H9 (cell line): ENCODE measurements around the gene MOG. TPM values are rescaled to one million over a fixed set of nuclear protein-coding genes. Genes with fewer than 3 reads are reported as not detected.

Experiments
- DNase-seq: peaks from one replicate; pipeline ENCODE4 v3.0.0-alpha.2; 2017
- H2AFZ ChIP-seq: one replicate; pipeline ENCODE4 v1.6.1; 2013; ENCODE audit warnings: mild to moderate bottlenecking, low read length, control low read depth, moderate library complexity
- H2AK5ac ChIP-seq: 2 replicates; pipeline ENCODE4 v1.6.1; 2013; ENCODE audit warnings: low read length, control low read depth, mixed read lengths; ENCODE audit not compliant: insufficient read length
- H2BK120ac ChIP-seq: one replicate; pipeline ENCODE4 v1.6.1; 2013; ENCODE audit warnings: low read depth, mild to moderate bottlenecking, low read length, control low read depth, inconsistent platforms; ENCODE audit not compliant: poor library complexity, severe bottlenecking
- H2BK12ac ChIP-seq: 2 replicates; pipeline ENCODE4 v1.6.1; 2013; ENCODE audit warnings: low read length, control low read depth, mixed read lengths, low read depth; ENCODE audit not compliant: insufficient read length
- H2BK15ac ChIP-seq: 2 replicates; pipeline ENCODE4 v1.6.1; 2013; ENCODE audit warnings: low read depth, low read length, control low read depth
- H2BK20ac ChIP-seq: one replicate; pipeline ENCODE4 v1.6.1; 2013; ENCODE audit warnings: low read depth, mild to moderate bottlenecking, low read length, control low read depth, inconsistent platforms; ENCODE audit not compliant: poor library complexity, severe bottlenecking
- H2BK5ac ChIP-seq: 2 replicates; pipeline ENCODE4 v1.6.1; 2013; ENCODE audit warnings: low read length, control low read depth, mixed read lengths; ENCODE audit not compliant: insufficient read length
- H3K14ac ChIP-seq: 2 replicates; pipeline ENCODE4 v1.6.1; 2013; ENCODE audit warnings: low read length, control low read depth; ENCODE audit not compliant: insufficient read depth
- H3K18ac ChIP-seq: 2 replicates; pipeline ENCODE4 v1.6.1; 2013; ENCODE audit warnings: low read depth, mild to moderate bottlenecking, mixed read lengths, low read length, control low read depth; ENCODE audit not compliant: insufficient read length
- H3K23ac ChIP-seq: 2 replicates; pipeline ENCODE4 v1.6.1; 2013; ENCODE audit warnings: low read length, control low read depth, mixed read lengths, low read depth; ENCODE audit not compliant: insufficient read length
- H3K23me2 ChIP-seq: 2 replicates; pipeline ENCODE4 v1.6.1; 2013; ENCODE audit warnings: low read depth, mild to moderate bottlenecking, mixed read lengths, low read length, control low read depth; ENCODE audit not compliant: insufficient read length, poor library complexity, severe bottlenecking
- H3K27ac ChIP-seq: 2 replicates; pipeline ENCODE4 v1.5.1; 2013; ENCODE audit warnings: low read length, control low read depth, mixed read lengths, low read depth; ENCODE audit not compliant: insufficient read length
- H3K27me3 ChIP-seq: 2 replicates; pipeline ENCODE4 v1.6.1; 2013; ENCODE audit warnings: low read length, control low read depth, inconsistent platforms; ENCODE audit not compliant: insufficient read depth
- H3K4ac ChIP-seq: 2 replicates; pipeline ENCODE4 v1.6.1; 2013; ENCODE audit warnings: low read depth, mild to moderate bottlenecking, control low read depth, inconsistent platforms, low read length, moderate library complexity
- H3K4me1 ChIP-seq: 2 replicates; pipeline ENCODE4 v1.6.1; 2013; ENCODE audit warnings: low read length, control low read depth, inconsistent platforms; ENCODE audit not compliant: insufficient read depth
- H3K4me2 ChIP-seq: 2 replicates; pipeline ENCODE4 v1.6.1; 2013; ENCODE audit warnings: low read length, control low read depth, mixed read lengths; ENCODE audit not compliant: insufficient read length, insufficient read depth
- H3K56ac ChIP-seq: 2 replicates; pipeline ENCODE4 v1.6.1; 2013; ENCODE audit warnings: low read depth, mild to moderate bottlenecking, mixed read lengths, low read length, control low read depth; ENCODE audit not compliant: insufficient read length
- H3K79me1 ChIP-seq: 2 replicates; pipeline ENCODE4 v1.6.1; 2013; ENCODE audit warnings: low read depth, mild to moderate bottlenecking, moderate library complexity, low read length, control low read depth, inconsistent platforms; ENCODE audit not compliant: insufficient read depth, poor library complexity, severe bottlenecking
- H3K79me2 ChIP-seq: 2 replicates; pipeline ENCODE4 v1.6.1; 2013; ENCODE audit warnings: low read length, control low read depth, inconsistent platforms; ENCODE audit not compliant: insufficient read depth
- H3K9ac ChIP-seq: 2 replicates; pipeline ENCODE4 v1.6.1; 2013; ENCODE audit warnings: low read length, control low read depth, mixed read lengths; ENCODE audit not compliant: insufficient read length; ENCODE audit errors: extremely low read depth
- H3K9me3 ChIP-seq: one replicate; pipeline ENCODE4 v1.6.1; 2013; ENCODE audit warnings: low read depth, low read length, inconsistent platforms; ENCODE audit not compliant: control insufficient read depth
- H3T11ph ChIP-seq: one replicate; pipeline ENCODE4 v1.6.1; 2013; ENCODE audit warnings: mild to moderate bottlenecking, low read length, control low read depth, inconsistent platforms
- H4K20me1 ChIP-seq: one replicate; pipeline ENCODE4 v1.6.1; 2013; ENCODE audit not compliant: control insufficient read depth, insufficient read length, insufficient read depth
- H4K5ac ChIP-seq: 2 replicates; pipeline ENCODE4 v1.6.1; 2013; ENCODE audit warnings: low read depth, mild to moderate bottlenecking, mixed read lengths, low read length, control low read depth; ENCODE audit not compliant: insufficient read length
- H4K8ac ChIP-seq: replicated peaks from 2 replicates; pipeline ENCODE4 v1.6.1; 2013; ENCODE audit warnings: low read length, control low read depth, mixed read lengths, low read depth; ENCODE audit not compliant: insufficient read length
- H4K91ac ChIP-seq: 2 replicates; pipeline ENCODE4 v1.6.1; 2013; ENCODE audit warnings: low read depth, mild to moderate bottlenecking, moderate library complexity, mixed read lengths, low read length, control low read depth; ENCODE audit not compliant: insufficient read length
- H3K27ac Mint-ChIP-seq, 3 experiments: 2 replicates in 2 of 3; 3 replicates in 1 of 3; pipeline ENCODE4 v1.8.0; 2020 to 2021; ENCODE audit warnings: mixed read lengths in 3 of 3, mild to moderate bottlenecking in 1 of 3, moderate library complexity in 1 of 3
- H3K27me3 Mint-ChIP-seq: 2 replicates; pipeline ENCODE4 v1.8.0; 2021; ENCODE audit warnings: low read depth, mild to moderate bottlenecking, moderate library complexity, mixed read lengths
- H3K36me3 Mint-ChIP-seq, 3 experiments: 2 replicates in 2 of 3; 3 replicates in 1 of 3; pipeline ENCODE4 v1.8.0; 2020 to 2021; ENCODE audit warnings: low read depth in 3 of 3, mixed read lengths in 3 of 3; ENCODE audit not compliant: insufficient read depth in 1 of 3
- H3K4me1 Mint-ChIP-seq, 2 experiments: 2 replicates each; pipeline ENCODE4 v1.8.0; 2020; ENCODE audit warnings: mixed read lengths in 2 of 2
- H3K4me3 Mint-ChIP-seq, 2 experiments: 2 replicates in 1 of 2; 3 replicates in 1 of 2; pipeline ENCODE4 v1.8.0; 2020 to 2021; ENCODE audit warnings: mild to moderate bottlenecking in 2 of 2, mixed read lengths in 2 of 2, moderate library complexity in 1 of 2
- H3K9me3 Mint-ChIP-seq, 2 experiments: 2 replicates in 1 of 2; 3 replicates in 1 of 2; pipeline ENCODE4 v1.8.0; 2020; ENCODE audit warnings: mild to moderate bottlenecking in 2 of 2, mixed read lengths in 2 of 2, moderate library complexity in 1 of 2
- WGBS: extraction: QIAGEN DNeasy Blood & Tissue Kit; methylation state at CpG from one replicate; pipeline ENCODE4 v1.1.7; 2013; ENCODE audit warnings: missing lambda C conversion rate, low lambda C conversion rate, mixed read lengths; ENCODE audit not compliant: insufficient read length; ENCODE audit errors: extremely low coverage; 5-methylcytosine and 5-hydroxymethylcytosine counted together
- total RNA-seq: library from RNA; stranded (reverse); gene quantifications from 2 replicates; pipeline ENCODE4 v1.2.1, GENCODE V29; 2021
- TF ChIP-seq, protein P1 (sequence below): fragments of 200-600 bp; sonication (generic); conservative IDR thresholded peaks from 3 replicates; pipeline ENCODE4 v1.8.0; 2021; ENCODE audit warnings: antibody characterized with exemption, mild to moderate bottlenecking

Gene MOG
- total RNA-seq, 1 experiment from 2014 or later = 0.55 TPM

GRCh38 chr6:29680416-29680815, 23.5 kb downstream of the MOG start:
- no CpG with 5 or more reads among the region's 24 CpGs for WGBS
- Histone ChIP-seq H3K27ac (no peak overlapping the region), H2BK15ac (no peak overlapping the region), H3K56ac (no peak overlapping the region), H3K9ac (no peak overlapping the region), H2BK20ac (no peak overlapping the region), H3K23me2 (no peaks in the 10 kb centered on the region), H3K79me2 (no peaks in the 10 kb centered on the region), H2AK5ac (no peak overlapping the region), H3K23ac (no peak overlapping the region), H3T11ph (no peak overlapping the region), H4K8ac (no peak overlapping the region), H3K79me1 (no peaks in the 10 kb centered on the region), H3K4ac (no peak overlapping the region), H4K20me1 (no peaks in the 10 kb centered on the region), H3K4me1 (peaks cover 7% of the 10 kb centered on the region; the same call in 1 of the 2 replicates), H2BK5ac (no peak overlapping the region), H2BK120ac (no peak overlapping the region), H2AFZ (no peak overlapping the region), H3K27me3 (no peaks in the 10 kb centered on the region), H3K14ac (no peak overlapping the region), H3K18ac (no peak overlapping the region), H3K4me2 (no peak overlapping the region), H3K9me3 (no peaks in the 10 kb centered on the region), H4K5ac (no peak overlapping the region), H2BK12ac (no peak overlapping the region), H4K91ac (no peak overlapping the region)
- Mint-ChIP-seq H3K36me3 (peaks cover 1 to 16% (median 4%) of the 10 kb centered on the region in 3 experiments; a peak in 6 of 7 replicates), H3K27ac (peak overlapping the region in 2 of 3 experiments; percentile 81 to 83; a peak in 3 of 7 replicates), H3K4me3 (no peak overlapping the region), H3K9me3 (peaks cover 0 to 2% of the 10 kb centered on the region in 2 experiments; a peak in 3 of 5 replicates), H3K27me3 (no peaks in the 10 kb centered on the region), H3K4me1 (peaks cover 31 to 43% of the 10 kb centered on the region in 2 experiments)
- no peak for DNase-seq
- TF ChIP-seq, protein P1, sequence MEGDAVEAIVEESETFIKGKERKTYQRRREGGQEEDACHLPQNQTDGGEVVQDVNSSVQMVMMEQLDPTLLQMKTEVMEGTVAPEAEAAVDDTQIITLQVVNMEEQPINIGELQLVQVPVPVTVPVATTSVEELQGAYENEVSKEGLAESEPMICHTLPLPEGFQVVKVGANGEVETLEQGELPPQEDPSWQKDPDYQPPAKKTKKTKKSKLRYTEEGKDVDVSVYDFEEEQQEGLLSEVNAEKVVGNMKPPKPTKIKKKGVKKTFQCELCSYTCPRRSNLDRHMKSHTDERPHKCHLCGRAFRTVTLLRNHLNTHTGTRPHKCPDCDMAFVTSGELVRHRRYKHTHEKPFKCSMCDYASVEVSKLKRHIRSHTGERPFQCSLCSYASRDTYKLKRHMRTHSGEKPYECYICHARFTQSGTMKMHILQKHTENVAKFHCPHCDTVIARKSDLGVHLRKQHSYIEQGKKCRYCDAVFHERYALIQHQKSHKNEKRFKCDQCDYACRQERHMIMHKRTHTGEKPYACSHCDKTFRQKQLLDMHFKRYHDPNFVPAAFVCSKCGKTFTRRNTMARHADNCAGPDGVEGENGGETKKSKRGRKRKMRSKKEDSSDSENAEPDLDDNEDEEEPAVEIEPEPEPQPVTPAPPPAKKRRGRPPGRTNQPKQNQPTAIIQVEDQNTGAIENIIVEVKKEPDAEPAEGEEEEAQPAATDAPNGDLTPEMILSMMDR = peak; percentile 44; the same call in 2 of the 3 replicates
